Trophoblast cell (in vitro differentiated cells and primary cell): ENCODE results near the gene GRM8.

ENCODE experiments used
- DNase-seq, 2 donors: peaks; one replicate each; pipeline ENCODE4 v3.0.0-alpha.2; 2016
- H2AFZ ChIP-seq: 2 replicates; pipeline ENCODE4 v1.6.1; 2013; ENCODE audit warnings: low read length, moderate library complexity, mild to moderate bottlenecking; ENCODE audit not compliant: insufficient read depth, poor library complexity
- H2AK5ac ChIP-seq: 2 replicates; pipeline ENCODE4 v1.6.1; 2013; ENCODE audit warnings: mild to moderate bottlenecking, low read length
- H2BK120ac ChIP-seq: 2 replicates; pipeline ENCODE4 v1.6.1; 2013; ENCODE audit warnings: low read length, mild to moderate bottlenecking, moderate library complexity; ENCODE audit not compliant: insufficient read depth, poor library complexity
- H2BK12ac ChIP-seq: 2 replicates; pipeline ENCODE4 v1.6.1; 2013; ENCODE audit warnings: mild to moderate bottlenecking, low read length, moderate library complexity
- H2BK5ac ChIP-seq: 2 replicates; pipeline ENCODE4 v1.6.1; 2013; ENCODE audit warnings: low read length, low read depth, moderate library complexity, mild to moderate bottlenecking; ENCODE audit not compliant: poor library complexity
- H3K14ac ChIP-seq: 2 replicates; pipeline ENCODE4 v1.6.1; 2013; ENCODE audit warnings: mild to moderate bottlenecking, low read length
- H3K18ac ChIP-seq: 2 replicates; pipeline ENCODE4 v1.6.1; 2013; ENCODE audit warnings: mild to moderate bottlenecking, low read length
- H3K23ac ChIP-seq: 2 replicates; pipeline ENCODE4 v1.6.1; 2013; ENCODE audit warnings: low read length
- H3K27ac ChIP-seq: 2 replicates; pipeline ENCODE4 v1.5.1; 2013; ENCODE audit warnings: low read depth, mild to moderate bottlenecking, inconsistent platforms, low read length, moderate library complexity
- H3K27me3 ChIP-seq: 2 replicates; pipeline ENCODE4 v1.6.1; 2013; ENCODE audit warnings: inconsistent platforms, mild to moderate bottlenecking, low read length, moderate library complexity; ENCODE audit not compliant: insufficient read depth
- H3K36me3 ChIP-seq, 2 experiments: 1 replicate in 1 of 2; 2 replicates in 1 of 2; pipeline ENCODE4 v1.6.1; 2013; ENCODE audit warnings: low read length in 2 of 2, mild to moderate bottlenecking in 2 of 2, moderate library complexity in 1 of 2; ENCODE audit not compliant: insufficient read depth in 2 of 2, control insufficient read depth in 1 of 2
- H3K4ac ChIP-seq: 2 replicates; pipeline ENCODE4 v1.6.1; 2013; ENCODE audit warnings: low read depth, mild to moderate bottlenecking, low read length, moderate library complexity
- H3K4me1 ChIP-seq, 2 experiments: 1 replicate in 1 of 2; 2 replicates in 1 of 2; pipeline ENCODE4 v1.6.1; 2013; ENCODE audit warnings: low read length in 2 of 2, mild to moderate bottlenecking in 2 of 2, moderate library complexity in 1 of 2; ENCODE audit not compliant: insufficient read depth in 2 of 2, control insufficient read depth in 1 of 2
- H3K4me2 ChIP-seq: 2 replicates; pipeline ENCODE4 v1.6.1; 2013; ENCODE audit warnings: inconsistent platforms, mild to moderate bottlenecking, low read length, moderate library complexity
- H3K4me3 ChIP-seq: 2 replicates; pipeline ENCODE4 v1.5.1; 2013; ENCODE audit warnings: mild to moderate bottlenecking, low read depth, low read length, inconsistent platforms
- H3K79me1 ChIP-seq: one replicate; pipeline ENCODE4 v1.6.1; 2013; ENCODE audit warnings: low read length
- H3K79me2 ChIP-seq: 2 replicates; pipeline ENCODE4 v1.6.1; 2013; ENCODE audit warnings: low read length, mild to moderate bottlenecking; ENCODE audit not compliant: control insufficient read depth, insufficient read depth, poor library complexity
- H3K9ac ChIP-seq: 2 replicates; pipeline ENCODE4 v1.6.1; 2013; ENCODE audit warnings: mild to moderate bottlenecking, low read length
- H3K9me3 ChIP-seq: 2 replicates; pipeline ENCODE4 v1.6.1; 2013; ENCODE audit warnings: low read depth, mild to moderate bottlenecking, control low read depth, inconsistent platforms, low read length; ENCODE audit not compliant: insufficient read depth
- H4K12ac ChIP-seq: 2 replicates; pipeline ENCODE4 v1.6.1; 2013; ENCODE audit warnings: low read depth, mild to moderate bottlenecking, low read length, moderate library complexity
- H4K8ac ChIP-seq: 2 replicates; pipeline ENCODE4 v1.6.1; 2013; ENCODE audit warnings: low read depth, mild to moderate bottlenecking, low read length, moderate library complexity
- H4K91ac ChIP-seq: one replicate; pipeline ENCODE4 v1.6.1; 2013; ENCODE audit warnings: low read depth, mild to moderate bottlenecking, low read length, moderate library complexity
- WGBS: extraction: QIAGEN DNeasy Blood & Tissue Kit; methylation state at CpG from one replicate; pipeline ENCODE4 v1.1.7; 2013; ENCODE audit warnings: missing lambda C conversion rate; ENCODE audit not compliant: insufficient read length, insufficient coverage; ENCODE audit errors: extremely low coverage; 5-methylcytosine and 5-hydroxymethylcytosine counted together

Gene GRM8

GRCh38 chr7:127187740-127188139, 65.0 kb downstream of the GRM8 start:
- no peak overlapping the region for H4K91ac ChIP-seq
- H2BK5ac ChIP-seq = no peak overlapping the region
- H2AK5ac ChIP-seq = no peak overlapping the region
- H2BK120ac ChIP-seq = no peak overlapping the region
- no peaks in the 10 kb centered on the region for H3K4me1 ChIP-seq
- H3K4ac ChIP-seq = no peak overlapping the region
- no CpG with 5 or more reads among the region's 1 CpG for WGBS
- no peak overlapping the region for H3K18ac ChIP-seq
- H3K36me3 ChIP-seq = no peaks in the 10 kb centered on the region
- no peaks in the 10 kb centered on the region for H3K9me3 ChIP-seq
- H4K12ac ChIP-seq = no peak overlapping the region
- H3K79me1 ChIP-seq = no peaks in the 10 kb centered on the region
- no peak overlapping the region for H3K4me2 ChIP-seq
- no peak overlapping the region for H3K27ac ChIP-seq
- H2BK12ac ChIP-seq = no peak overlapping the region
- no peak overlapping the region for H4K8ac ChIP-seq
- no peak overlapping the region for H3K14ac ChIP-seq
- no peak overlapping the region for H3K9ac ChIP-seq
- H3K23ac ChIP-seq = no peak overlapping the region
- H2AFZ ChIP-seq = no peak overlapping the region
- no peaks in the 10 kb centered on the region for H3K79me2 ChIP-seq
- H3K4me3 ChIP-seq = no peak overlapping the region
- no peaks in the 10 kb centered on the region for H3K27me3 ChIP-seq
- no peak for DNase-seq

GRCh38 chr7:127186686-127187085, 66.1 kb downstream of the GRM8 start:
- no peak overlapping the region for H3K4me2 ChIP-seq
- no peak overlapping the region for H2AK5ac ChIP-seq
- no peak overlapping the region for H2BK120ac ChIP-seq
- no peak overlapping the region for H2BK5ac ChIP-seq
- H3K9ac ChIP-seq = no peak overlapping the region
- no peak overlapping the region for H3K14ac ChIP-seq
- H4K12ac ChIP-seq = no peak overlapping the region
- H3K27ac ChIP-seq = no peak overlapping the region
- no peaks in the 10 kb centered on the region for H3K36me3 ChIP-seq
- H3K27me3 ChIP-seq = no peaks in the 10 kb centered on the region
- H3K79me1 ChIP-seq = no peaks in the 10 kb centered on the region
- no peak overlapping the region for H3K4me3 ChIP-seq
- no CpG with 5 or more reads among the region's 1 CpG for WGBS
- H4K91ac ChIP-seq = no peak overlapping the region
- H3K18ac ChIP-seq = no peak overlapping the region
- no peak overlapping the region for H2AFZ ChIP-seq
- no peak overlapping the region for H2BK12ac ChIP-seq
- H3K79me2 ChIP-seq = no peaks in the 10 kb centered on the region
- DNase-seq = no peak
- H3K23ac ChIP-seq = no peak overlapping the region
- no peaks in the 10 kb centered on the region for H3K9me3 ChIP-seq
- no peaks in the 10 kb centered on the region for H3K4me1 ChIP-seq
- H4K8ac ChIP-seq = no peak overlapping the region
- H3K4ac ChIP-seq = no peak overlapping the region

- H3K23ac ChIP-seq = no peak overlapping the region
- H3K4ac ChIP-seq = no peak overlapping the region
- peaks cover 2% of the 10 kb centered on the region for H3K9me3 ChIP-seq
- no peaks in the 10 kb centered on the region for H3K79me2 ChIP-seq
- no peak overlapping the region for H2AFZ ChIP-seq
- H2BK12ac ChIP-seq = no peak overlapping the region
- H3K27ac ChIP-seq = no peak overlapping the region
- DNase-seq = no peak
- no peak overlapping the region for H4K91ac ChIP-seq
- no peak overlapping the region for H2BK120ac ChIP-seq
- H3K4me1 ChIP-seq = no peaks in the 10 kb centered on the region
- H4K8ac ChIP-seq = no peak overlapping the region
- H2BK5ac ChIP-seq = no peak overlapping the region
- no peak overlapping the region for H4K12ac ChIP-seq
- H3K27me3 ChIP-seq = no peaks in the 10 kb centered on the region
- H2AK5ac ChIP-seq = no peak overlapping the region
- no peak overlapping the region for H3K18ac ChIP-seq
- H3K9ac ChIP-seq = no peak overlapping the region
- H3K4me3 ChIP-seq = no peak overlapping the region
- no peak overlapping the region for H3K14ac ChIP-seq
- no peaks in the 10 kb centered on the region for H3K36me3 ChIP-seq
- H3K79me1 ChIP-seq = no peaks in the 10 kb centered on the region
- no peak overlapping the region for H3K4me2 ChIP-seq
Measured at GRCh38 chr7:127177156-127177555, 75.6 kb downstream of the GRM8 start.

DNA sequence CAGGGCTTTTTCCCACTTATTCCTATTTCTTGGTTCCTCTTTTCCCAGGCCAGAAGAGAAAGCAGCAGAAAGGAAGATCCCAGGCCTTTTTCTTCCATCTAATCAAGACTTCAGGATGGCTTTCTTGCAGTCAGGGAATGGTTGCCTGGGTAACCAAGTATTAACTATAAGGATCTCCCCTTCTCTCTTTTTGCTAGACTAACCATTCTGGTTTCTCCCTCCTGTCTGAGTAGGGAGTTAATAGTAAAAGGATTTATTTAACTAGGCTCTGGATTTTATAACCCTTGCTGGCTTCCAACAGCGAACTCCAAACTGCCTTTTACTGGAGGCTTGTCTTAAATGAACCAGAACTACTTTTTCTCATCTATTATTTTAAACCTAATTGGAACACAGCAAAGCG, 90.4 kb downstream of the GRM8 start:
- Histone ChIP-seq H2BK12ac (no peak overlapping the region), H2BK120ac (no peak overlapping the region), H3K79me2 (no peaks in the 10 kb centered on the region), H3K9me3 (no peaks in the 10 kb centered on the region), H2AK5ac (no peak overlapping the region), H3K4me1 (no peaks in the 10 kb centered on the region), H3K23ac (no peak overlapping the region), H3K27ac (no peak overlapping the region), H3K36me3 (no peaks in the 10 kb centered on the region), H3K79me1 (no peaks in the 10 kb centered on the region), H3K18ac (no peak overlapping the region), H3K4ac (no peak overlapping the region), H2AFZ (no peak overlapping the region), H4K8ac (no peak overlapping the region), H3K14ac (no peak overlapping the region), H3K9ac (no peak overlapping the region), H3K4me3 (no peak overlapping the region), H3K4me2 (no peak overlapping the region), H2BK5ac (no peak overlapping the region), H3K27me3 (no peaks in the 10 kb centered on the region), H4K91ac (no peak overlapping the region), H4K12ac (no peak overlapping the region)
- WGBS = no CpG with 5 or more reads among the region's 2 CpGs
- DNase-seq = no peak
